Measurements from ENCODE around the gene MACIR.

The MACIR gene, protein sequence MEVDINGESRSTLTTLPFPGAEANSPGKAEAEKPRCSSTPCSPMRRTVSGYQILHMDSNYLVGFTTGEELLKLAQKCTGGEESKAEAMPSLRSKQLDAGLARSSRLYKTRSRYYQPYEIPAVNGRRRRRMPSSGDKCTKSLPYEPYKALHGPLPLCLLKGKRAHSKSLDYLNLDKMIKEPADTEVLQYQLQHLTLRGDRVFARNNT

DNA sequence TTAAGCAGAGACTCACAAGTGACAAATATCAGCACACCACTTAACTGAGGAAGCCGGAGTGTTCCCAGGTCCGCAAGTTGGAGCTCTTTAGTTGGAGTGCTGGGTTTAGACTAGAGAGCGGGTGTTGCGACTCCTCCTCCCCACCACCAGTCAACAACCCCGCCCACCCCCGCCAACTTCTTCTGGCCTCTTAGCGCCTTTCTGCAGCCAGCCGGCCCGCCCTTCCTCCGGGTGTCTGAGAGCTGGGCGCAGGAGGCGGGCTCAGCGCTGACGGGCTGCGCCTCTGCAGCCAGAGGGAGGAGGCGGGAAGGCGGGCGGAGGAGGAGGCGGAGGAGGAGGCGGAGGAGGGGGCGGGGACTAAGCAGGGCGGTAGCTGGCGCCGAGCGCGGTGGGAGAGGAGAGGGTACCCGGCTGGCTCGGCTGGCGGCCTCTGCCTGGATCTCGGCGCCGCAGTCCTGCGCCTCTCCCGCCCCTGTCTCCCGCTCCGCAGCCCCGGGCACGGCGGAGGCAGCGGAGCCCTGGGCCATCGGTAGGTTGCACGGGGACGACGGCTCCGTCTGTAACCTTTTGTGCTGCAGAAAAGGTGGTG, at the start of gene MACIR:
Gene MACIR, plus strand, starts transcription at position 396 of the 589 bp plus-strand sequence. CDS start 17,157 bp downstream, outside the sequence.
- peak within 1 kb of the TSS; percentile 95 to 96 for H3K4me3 ChIP-seq (replicated peaks in 1 of 2; ENCODE audit: low read depth in 2 of 2, low read length in 2 of 2)
- TF ChIP-seq, protein P1, sequence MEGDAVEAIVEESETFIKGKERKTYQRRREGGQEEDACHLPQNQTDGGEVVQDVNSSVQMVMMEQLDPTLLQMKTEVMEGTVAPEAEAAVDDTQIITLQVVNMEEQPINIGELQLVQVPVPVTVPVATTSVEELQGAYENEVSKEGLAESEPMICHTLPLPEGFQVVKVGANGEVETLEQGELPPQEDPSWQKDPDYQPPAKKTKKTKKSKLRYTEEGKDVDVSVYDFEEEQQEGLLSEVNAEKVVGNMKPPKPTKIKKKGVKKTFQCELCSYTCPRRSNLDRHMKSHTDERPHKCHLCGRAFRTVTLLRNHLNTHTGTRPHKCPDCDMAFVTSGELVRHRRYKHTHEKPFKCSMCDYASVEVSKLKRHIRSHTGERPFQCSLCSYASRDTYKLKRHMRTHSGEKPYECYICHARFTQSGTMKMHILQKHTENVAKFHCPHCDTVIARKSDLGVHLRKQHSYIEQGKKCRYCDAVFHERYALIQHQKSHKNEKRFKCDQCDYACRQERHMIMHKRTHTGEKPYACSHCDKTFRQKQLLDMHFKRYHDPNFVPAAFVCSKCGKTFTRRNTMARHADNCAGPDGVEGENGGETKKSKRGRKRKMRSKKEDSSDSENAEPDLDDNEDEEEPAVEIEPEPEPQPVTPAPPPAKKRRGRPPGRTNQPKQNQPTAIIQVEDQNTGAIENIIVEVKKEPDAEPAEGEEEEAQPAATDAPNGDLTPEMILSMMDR (IDR thresholded peaks at IDR 0.05; ENCODE audit: low read depth, low read length): no peak
- peak; percentile 97 to 99 for DNase-seq (ENCODE audit: low read depth in 2 of 2)

DNA sequence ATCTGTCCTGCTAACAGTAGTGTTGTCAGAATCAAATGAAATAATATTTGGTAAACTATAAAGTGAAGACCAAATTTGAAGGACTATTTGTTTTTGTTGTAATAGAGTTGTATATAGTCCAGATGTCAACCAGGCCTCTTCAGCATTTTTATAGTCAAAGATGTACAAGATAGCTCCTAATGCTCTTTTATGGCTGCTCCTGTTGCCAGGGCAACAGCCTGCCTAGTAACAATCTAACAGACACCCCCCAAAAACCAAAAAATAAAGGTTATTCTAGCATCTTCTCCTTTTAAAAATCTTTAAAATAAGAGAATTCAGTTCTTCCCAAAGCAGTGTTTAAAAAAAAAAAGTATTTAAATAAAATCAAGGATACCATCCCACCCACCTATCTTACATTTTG, 49.5 kb upstream of the MACIR start:
- H3K4me3 ChIP-seq (replicated peaks in 1 of 2; ENCODE audit: low read depth in 2 of 2, low read length in 2 of 2): no peak overlapping the region
- TF ChIP-seq, protein P1 (IDR thresholded peaks at IDR 0.05; ENCODE audit: low read depth, low read length): no peak
- no peak for DNase-seq (ENCODE audit: low read depth in 2 of 2)

DNA sequence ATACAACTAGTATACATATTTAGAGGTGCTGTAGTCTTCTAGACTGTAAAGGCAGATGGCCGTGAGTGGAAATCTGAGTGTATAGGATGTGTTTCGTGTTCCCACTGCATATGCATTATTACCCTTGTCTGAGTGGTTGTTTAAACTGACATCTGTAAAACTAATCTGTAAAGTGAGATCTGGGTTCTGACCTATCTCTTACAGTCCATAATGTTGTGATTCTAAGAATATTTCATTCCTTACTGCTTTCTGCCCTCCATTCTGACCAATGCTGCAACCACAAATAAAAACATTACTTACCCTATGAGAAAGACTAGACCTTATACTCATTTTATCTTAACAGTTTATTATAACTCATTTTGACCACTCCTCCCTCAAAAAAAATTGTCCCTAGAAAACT, 47.6 kb upstream of the MACIR start:
- no peak overlapping the region for H3K4me3 ChIP-seq (replicated peaks in 1 of 2; ENCODE audit: low read depth in 2 of 2, low read length in 2 of 2)
- DNase-seq (ENCODE audit: low read depth in 2 of 2): no peak
- TF ChIP-seq, protein P1 (IDR thresholded peaks at IDR 0.05; ENCODE audit: low read depth, low read length): no peak

DNA sequence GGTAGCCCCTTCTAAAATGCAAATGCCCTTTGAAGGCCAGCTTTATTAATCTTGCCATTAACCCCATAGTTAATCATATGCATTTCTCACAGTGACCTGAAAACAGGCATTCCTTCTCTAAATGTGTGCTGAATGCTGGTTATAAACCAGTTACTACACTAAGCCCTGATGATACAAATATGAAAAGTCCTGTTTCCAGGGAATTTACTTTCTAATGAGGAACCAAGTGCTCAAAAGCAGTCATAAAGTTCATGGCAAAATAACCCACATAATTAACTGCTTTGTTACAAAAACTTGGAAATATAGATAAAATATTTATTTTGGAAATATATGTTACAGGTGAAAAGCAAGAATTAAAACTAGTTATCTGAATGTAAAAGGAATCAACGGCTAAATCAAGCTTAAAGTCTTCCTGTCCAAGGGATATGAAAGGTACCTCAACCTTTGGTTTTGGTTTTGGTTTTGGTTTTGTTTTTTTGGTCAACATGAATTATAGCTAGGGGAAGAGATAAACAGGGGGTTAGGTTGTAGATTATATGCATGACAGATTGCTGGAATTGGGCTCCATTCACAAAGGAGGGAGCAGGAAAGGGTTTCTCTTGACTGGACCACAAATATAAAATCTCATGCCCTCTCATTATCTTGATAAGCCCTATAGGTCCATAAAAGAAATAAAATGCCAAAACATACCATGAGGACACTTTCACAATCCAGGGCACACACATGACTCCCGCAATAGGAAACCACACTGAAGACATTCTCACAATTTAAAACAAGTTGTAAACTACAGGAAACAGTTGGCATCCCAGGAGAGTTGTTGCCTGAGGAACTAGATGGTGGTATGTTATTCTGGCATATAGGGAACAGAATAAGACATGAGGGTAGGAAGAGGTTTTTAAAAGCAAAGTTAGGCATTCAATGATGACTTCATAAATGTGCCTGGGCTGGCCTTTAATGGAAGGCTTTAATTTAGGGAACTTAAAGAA, 46.7 kb upstream of the MACIR start:
- peak; percentile 37 to 50 for DNase-seq (ENCODE audit: low read depth in 2 of 2)
- no peak overlapping the region for H3K4me3 ChIP-seq (replicated peaks in 1 of 2; ENCODE audit: low read depth in 2 of 2, low read length in 2 of 2)
- TF ChIP-seq, protein P1 (IDR thresholded peaks at IDR 0.05; ENCODE audit: low read depth, low read length): no peak

DNA sequence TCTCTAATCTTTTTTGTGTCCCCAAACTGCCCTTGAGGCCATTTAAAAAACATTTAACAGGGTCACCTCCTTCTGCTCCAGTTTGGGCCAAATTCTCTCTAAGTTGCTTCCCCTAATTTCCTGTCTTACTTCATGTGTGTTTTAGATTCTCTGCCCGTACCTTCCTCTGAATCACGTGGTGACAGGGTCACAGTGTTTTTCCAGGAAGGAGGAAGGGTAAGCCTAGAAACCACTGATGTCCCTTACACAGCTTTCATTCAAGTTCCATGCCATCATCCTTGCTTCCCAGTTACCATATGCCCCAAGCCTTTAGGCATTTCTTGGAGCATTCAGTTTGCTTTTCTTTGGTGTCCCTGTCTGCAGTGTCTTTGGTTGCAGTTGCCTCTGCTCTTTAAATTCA, 42.4 kb upstream of the MACIR start:
- DNase-seq (ENCODE audit: low read depth in 2 of 2): peak; percentile 43 to 59
- TF ChIP-seq, protein P1 (IDR thresholded peaks at IDR 0.05; ENCODE audit: low read depth, low read length): no peak
- H3K4me3 ChIP-seq (replicated peaks in 1 of 2; ENCODE audit: low read depth in 2 of 2, low read length in 2 of 2): no peak overlapping the region

DNA sequence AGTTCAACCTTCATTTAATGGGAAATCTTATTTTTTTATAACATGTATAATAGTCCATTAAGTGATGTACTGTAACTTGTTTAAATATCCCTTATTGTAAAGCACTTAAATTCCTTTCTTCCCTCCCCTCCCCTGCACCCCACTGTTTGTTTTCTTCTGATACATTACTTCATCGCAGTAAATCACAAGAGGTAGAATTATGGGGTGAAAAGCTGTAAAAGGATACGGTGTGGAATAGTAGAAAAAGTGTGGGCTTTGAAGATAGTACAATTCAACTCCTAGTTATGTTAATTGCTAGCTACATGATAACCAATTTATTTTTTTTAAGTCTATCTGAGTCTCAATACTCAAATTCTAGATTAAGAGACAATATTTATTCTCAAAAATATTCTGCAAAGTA, 41.9 kb upstream of the MACIR start:
- TF ChIP-seq, protein P1 (IDR thresholded peaks at IDR 0.05; ENCODE audit: low read depth, low read length): no peak
- DNase-seq (ENCODE audit: low read depth in 2 of 2): no peak
- no peak overlapping the region for H3K4me3 ChIP-seq (replicated peaks in 1 of 2; ENCODE audit: low read depth in 2 of 2, low read length in 2 of 2)

All from cardiac fibroblast (primary cell).